GM12891 (cell line): Measurements from ENCODE around the gene FAM25A.

Experiments used
- PAX5 ChIP-seq: IDR thresholded peaks from 2 replicates; pipeline ENCODE4 v1.6.1; 2011; ENCODE audit warnings: low read length, moderate library complexity, mild to moderate bottlenecking; ENCODE audit not compliant: insufficient read depth, severe bottlenecking
- POLR2A ChIP-seq: IDR thresholded peaks from 2 replicates; pipeline ENCODE4 v1.6.1; 2011; ENCODE audit warnings: low read depth, low read length, control low read depth
- POLR2AphosphoS5 ChIP-seq: IDR thresholded peaks from 2 replicates; pipeline ENCODE4 v1.6.1; 2011; ENCODE audit warnings: low read depth, low read length, control low read depth
- POU2F2 ChIP-seq: IDR thresholded peaks from 2 replicates; pipeline ENCODE4 v1.6.1; 2011; ENCODE audit warnings: low read depth, mild to moderate bottlenecking, control low read depth, low read length, moderate library complexity
- SPI1 ChIP-seq: IDR thresholded peaks from 2 replicates; pipeline ENCODE4 v1.6.1; 2011; ENCODE audit warnings: low read depth, low read length, control low read depth
- TAF1 ChIP-seq: IDR thresholded peaks from 2 replicates; pipeline ENCODE4 v1.6.1; 2011; ENCODE audit warnings: low read depth, low read length, control low read depth

GRCh38 chr10:87066865-87067264, 46.8 kb downstream of the FAM25A start:
- TF ChIP-seq POLR2A, result no peak
- no peak for TF ChIP-seq POLR2AphosphoS5
- TF ChIP-seq TAF1, result no peak
- TF ChIP-seq PAX5, result no peak
- no peak for TF ChIP-seq SPI1
- TF ChIP-seq POU2F2, result no peak
